AG20443 (cell line): ENCODE results near the gene GLT8D1.

ENCODE experiments used
- DNase-seq: peaks from one replicate; pipeline ENCODE4 v3.0.0; 2012; ENCODE audit warnings: low spot score, mixed read lengths

GLT8D1 gene

DNA sequence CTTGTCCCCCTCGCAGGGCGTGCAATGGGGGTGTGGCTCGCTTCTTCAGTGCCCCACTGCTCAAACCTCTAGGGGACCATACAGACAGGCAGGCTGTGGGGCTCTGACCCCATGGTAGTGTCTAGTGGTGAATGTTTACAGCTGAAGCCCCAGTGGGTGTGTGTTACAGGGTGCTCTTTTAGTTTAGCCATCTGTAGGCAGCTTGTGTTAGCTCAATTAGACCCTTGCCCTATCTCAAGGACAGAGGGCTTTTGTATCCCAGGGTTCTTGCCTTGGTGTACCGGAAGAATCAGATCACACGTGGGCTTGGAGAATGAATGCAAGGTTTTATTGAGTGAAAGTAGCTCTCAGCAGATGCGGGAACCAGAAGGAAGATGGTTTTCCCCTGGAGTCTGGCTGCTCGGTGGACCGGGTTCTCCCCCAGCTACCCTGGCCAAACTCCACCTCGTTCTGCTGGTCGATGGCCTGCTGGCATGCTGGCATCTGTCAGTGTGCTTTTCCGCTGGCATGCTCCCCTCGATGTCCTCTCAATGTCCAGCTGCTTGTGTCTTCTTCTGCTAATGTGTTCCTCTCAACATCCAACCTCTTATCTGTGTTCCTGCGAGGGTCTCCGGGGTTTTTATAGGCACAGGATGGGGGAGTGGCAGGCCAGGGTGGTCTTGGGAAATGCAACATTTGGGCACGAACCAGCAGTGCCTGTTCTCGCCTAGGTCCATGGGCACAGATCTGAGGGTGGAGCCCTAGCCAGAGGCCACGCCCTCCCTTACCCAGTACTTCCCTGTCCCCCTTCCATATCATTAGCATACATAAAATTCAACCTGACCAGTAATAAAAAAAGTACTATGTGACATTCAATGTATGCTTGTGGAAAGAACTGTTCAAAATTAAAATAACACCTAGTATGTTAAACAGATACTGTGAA is 7.0 kb upstream of the GLT8D1 start:
- DNase-seq = no peak

GRCh38 chr3:52710512-52710911 is 4.9 kb upstream of the GLT8D1 start:
- DNase-seq = no peak

GRCh38 chr3:52707585-52707984 is 2.0 kb upstream of the GLT8D1 start:
- DNase-seq = no peak

- no peak for DNase-seq
These were observed 228 bp downstream of the GLT8D1 start for GRCh38 chr3:52705438-52705687.

- peak; percentile 61 for DNase-seq
These were observed 767 bp downstream of the GLT8D1 start for GRCh38 chr3:52704611-52705437.

- DNase-seq = no peak
These were observed 2.2 kb downstream of the GLT8D1 start for GRCh38 chr3:52703341-52703740.

GRCh38 chr3:52697632-52697965 is 8.0 kb downstream of the GLT8D1 start:
- DNase-seq = no peak

DNA sequence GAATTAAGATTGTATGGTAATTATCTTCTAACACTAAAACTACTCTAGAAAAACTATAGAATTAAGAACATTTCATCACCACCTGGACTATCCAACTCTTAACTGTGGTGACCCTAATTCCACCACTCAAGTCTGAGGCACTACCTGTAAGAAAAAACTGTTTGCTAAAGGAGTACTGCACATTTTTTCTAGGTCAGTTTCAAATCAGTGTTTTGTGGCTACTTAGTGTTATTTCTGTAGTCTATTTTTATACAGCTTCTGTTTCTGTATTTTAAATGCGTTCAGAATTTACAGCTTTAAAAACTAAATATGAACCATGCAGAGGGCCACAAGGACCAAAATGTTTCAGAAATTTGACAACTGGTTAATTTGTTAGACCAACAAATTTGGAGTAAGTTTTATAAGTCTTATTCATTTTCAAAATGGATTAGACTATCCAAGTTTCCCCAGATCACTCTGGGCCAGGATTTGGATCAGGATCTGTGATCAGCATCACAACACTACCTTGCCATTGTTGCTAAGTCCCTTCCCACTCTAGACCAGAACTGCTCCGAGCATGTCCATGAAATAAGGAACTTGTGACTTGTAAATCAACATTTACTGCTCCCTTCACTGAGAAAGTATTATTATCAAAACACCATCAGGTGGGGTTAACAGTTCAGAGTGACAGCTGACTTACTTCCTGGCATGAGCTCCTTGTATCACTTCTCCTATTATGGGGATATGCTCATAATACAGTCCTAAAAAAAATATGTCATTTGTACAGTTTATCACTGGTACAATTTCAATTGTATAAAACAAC is 8.6 kb downstream of the GLT8D1 start:
- no peak for DNase-seq

- DNase-seq = no peak
These were observed 9.6 kb downstream of the GLT8D1 start for GRCh38 chr3:52695798-52696671.

- DNase-seq = no peak
These were observed 10.9 kb downstream of the GLT8D1 start for GRCh38 chr3:52694528-52695189.

DNA sequence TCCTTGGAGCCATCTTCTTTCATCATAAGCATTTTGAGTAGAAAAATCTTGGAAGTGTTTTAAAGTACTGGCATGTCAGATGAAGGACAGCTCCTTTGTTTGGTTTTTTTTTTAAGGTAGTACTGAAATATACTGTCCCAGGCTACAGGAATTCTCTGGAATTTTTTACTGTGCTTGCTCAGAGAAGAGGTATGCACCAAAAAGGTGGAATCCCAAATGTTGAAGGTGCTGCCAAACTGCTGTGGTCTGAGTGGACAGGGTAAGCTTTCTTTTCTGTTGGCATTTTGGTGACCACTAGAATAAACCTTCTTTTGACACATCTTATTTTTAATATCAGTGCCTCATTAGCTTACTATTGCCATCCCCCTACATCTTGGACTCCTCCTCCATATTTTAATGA is 12.5 kb downstream of the GLT8D1 start:
- DNase-seq = no peak

GRCh38 chr3:52690560-52690959 is 15.0 kb downstream of the GLT8D1 start:
- DNase-seq = no peak

DNA sequence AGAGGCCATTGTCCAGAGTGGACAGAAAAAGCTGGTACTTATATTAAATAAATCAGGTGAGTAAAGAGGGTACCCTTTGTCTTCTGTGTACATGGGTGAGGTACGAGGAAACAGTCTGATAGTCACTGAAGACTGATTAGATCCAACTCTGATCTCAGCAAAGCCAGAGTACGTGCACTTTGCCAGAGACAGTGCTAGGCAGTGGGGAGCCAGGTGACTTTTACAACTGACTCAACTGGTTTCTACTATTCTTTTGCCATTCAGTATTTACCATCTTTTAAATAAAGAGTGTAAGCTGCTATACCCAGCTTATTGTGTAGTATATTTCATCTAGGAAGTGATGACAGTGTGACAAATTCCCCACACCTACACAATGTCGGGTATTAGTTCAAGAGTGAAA is 16.4 kb downstream of the GLT8D1 start:
- no peak for DNase-seq

GRCh38 chr3:52688266-52688665 is 17.3 kb downstream of the GLT8D1 start:
- DNase-seq = no peak

DNA sequence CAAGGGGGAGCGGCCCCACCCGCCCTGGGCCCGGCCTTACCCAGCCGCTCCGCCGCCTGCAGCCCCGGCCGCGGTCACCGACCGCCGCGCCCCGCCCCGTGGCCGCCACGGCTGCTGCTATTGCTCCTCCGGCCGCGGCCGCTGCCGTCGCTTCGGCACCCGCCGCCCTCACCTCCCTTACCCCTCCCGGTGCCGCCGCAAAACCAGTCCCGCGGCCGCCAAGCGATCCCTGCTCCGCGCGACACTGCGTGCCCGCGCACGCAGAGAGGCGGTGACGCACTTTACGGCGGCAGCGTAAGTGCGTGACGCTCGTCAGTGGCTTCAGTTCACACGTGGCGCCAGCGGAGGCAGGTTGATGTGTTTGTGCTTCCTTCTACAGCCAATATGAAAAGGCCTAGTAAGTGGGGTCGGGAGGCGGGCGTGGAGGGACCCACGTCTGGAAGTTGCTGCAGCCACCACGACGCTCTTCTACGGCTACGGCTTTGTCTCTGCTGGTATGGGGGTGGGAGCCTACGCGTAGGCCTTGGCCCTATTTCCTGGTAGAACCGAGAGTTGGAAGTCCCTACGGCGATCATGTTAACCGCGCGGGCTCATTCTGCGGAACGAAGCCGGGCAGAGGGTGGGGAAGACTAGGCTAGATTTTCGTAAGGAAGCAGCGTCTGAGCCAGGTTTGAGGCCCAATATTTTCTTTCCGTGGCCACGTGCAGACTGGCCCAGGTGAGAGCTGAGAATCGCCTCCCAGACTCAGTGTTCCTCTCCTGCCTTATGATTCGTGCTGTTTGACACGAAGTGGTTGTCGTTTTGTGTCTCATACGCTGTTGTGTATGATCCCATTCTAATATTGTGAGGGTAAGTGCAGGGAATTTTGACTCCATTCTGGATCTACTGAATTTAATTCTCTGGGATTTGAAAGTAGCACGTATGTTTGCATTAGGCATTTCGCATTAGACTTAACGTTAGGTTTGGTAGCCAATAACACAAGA is 19.6 kb downstream of the GLT8D1 start, which contains the start of the genes GNL3 and PBRM1:
GNL3 (plus strand) TSS at position 324 of the 983 bp plus-strand sequence; CDS start at position 385, 61 bp downstream.
PBRM1 (minus strand) TSS at position 205 of the 983 bp plus-strand sequence.
- peak; percentile 95 for DNase-seq

DNA sequence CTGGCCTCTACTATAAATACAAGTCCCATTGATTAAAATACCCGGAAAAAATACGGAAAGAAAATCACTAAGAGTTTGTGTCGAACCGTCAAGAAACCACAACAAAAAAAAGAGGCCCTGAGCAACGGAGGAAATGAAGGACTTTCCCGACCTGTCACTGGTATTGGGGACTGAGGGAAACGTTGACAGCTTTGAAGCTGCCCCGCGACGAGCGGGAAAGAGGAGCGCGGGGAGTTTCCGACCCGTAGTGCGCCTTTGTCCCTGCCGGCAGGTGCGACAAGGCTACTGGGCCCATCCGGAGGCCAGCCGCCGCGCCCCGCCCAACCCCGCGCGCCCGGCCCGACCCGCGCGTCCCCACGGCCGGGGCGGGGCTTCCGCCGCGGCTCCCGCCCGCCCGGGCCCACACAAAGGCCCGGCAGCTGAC is 20.3 kb downstream of the GLT8D1 start:
- DNase-seq = peak; percentile 96

GRCh38 chr3:52684184-52684583 is 21.4 kb downstream of the GLT8D1 start:
- DNase-seq = no peak

DNA sequence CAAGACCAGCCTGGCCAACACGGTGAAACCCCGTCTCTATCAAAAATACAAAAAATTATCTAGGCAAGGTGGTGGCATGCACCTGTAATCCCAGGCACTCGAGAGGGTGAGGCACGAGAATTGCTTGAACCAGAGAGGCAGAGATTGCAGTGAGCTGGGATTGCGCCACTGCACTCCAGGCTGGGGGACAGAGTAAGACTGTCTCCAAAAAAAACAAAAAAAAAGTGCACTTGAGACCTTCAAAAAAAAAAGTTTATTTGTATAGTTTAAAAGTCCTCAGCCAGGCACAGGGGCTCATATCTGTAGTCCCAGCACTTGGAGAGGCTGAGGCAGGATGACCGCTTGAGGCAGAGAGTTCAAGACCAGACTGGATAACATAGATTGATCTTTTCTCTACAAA is 22.0 kb downstream of the GLT8D1 start:
- no peak for DNase-seq

GRCh38 chr3:52682016-52682415 is 23.6 kb downstream of the GLT8D1 start:
- peak; percentile 68 for DNase-seq

GRCh38 chr3:52681596-52681995 is 24.0 kb downstream of the GLT8D1 start:
- DNase-seq = no peak
